Kidney (tissue), 14 donors: Measurements from ENCODE around the gene NRXN3. TPM values are rescaled to one million over a fixed set of nuclear protein-coding genes. Genes with fewer than 3 reads are reported as not detected.

ENCODE experiments used
- DNase-seq, 5 donors: peaks; one replicate each; pipeline ENCODE4 v3.0.0-alpha.2; 2013 to 2020
- FAIRE-seq: peaks from 2 replicates; lab custom pipeline; 2012; peaks lifted over from hg19 to GRCh38; lab: Jason Lieb, UNC
- H3K27ac ChIP-seq, 2 donors: one replicate each; pipeline ENCODE4 v1.7.0; 2013; ENCODE audit warnings: low read depth in 2 of 2, low read length in 2 of 2, inconsistent platforms in 1 of 2
- H3K27me3 ChIP-seq: one replicate; pipeline ENCODE4 v1.7.1; 2013; ENCODE audit warnings: low read length, inconsistent platforms; ENCODE audit not compliant: control insufficient read depth, insufficient read depth
- H3K36me3 ChIP-seq, 3 donors: one replicate each; pipeline versions ENCODE4 v1.7.0 to v1.7.1; 2013; ENCODE audit warnings: low read length in 3 of 3, control low read depth in 1 of 3, inconsistent platforms in 1 of 3; ENCODE audit not compliant: insufficient read depth in 3 of 3, control insufficient read depth in 2 of 3
- H3K4me1 ChIP-seq, 3 donors: one replicate each; pipeline versions ENCODE4 v1.7.0 to v1.7.1; 2013; ENCODE audit warnings: low read length in 3 of 3, inconsistent platforms in 1 of 3, low read depth in 1 of 3; ENCODE audit not compliant: control insufficient read depth in 2 of 3, insufficient read depth in 2 of 3
- H3K4me3 ChIP-seq, 3 donors: one replicate each; pipeline versions ENCODE4 v1.7.0 to v1.8.1; 2013; ENCODE audit warnings: low read length in 3 of 3, control low read depth in 1 of 3, inconsistent platforms in 1 of 3
- H3K9ac ChIP-seq, 3 donors: one replicate each; pipeline versions ENCODE4 v1.7.0 to v1.7.1; 2013; ENCODE audit warnings: low read length in 3 of 3, control low read depth in 1 of 3, inconsistent platforms in 1 of 3
- H3K9me3 ChIP-seq, 3 donors: one replicate each; pipeline versions ENCODE4 v1.7.0 to v1.7.1; 2013; ENCODE audit warnings: low read length in 3 of 3, control low read depth in 1 of 3, inconsistent platforms in 1 of 3; ENCODE audit not compliant: control insufficient read depth in 2 of 3, insufficient read depth in 1 of 3
- CTCF ChIP-seq: IDR thresholded peaks from 3 replicates; pipeline ENCODE4 v1.5.1; 2012; ENCODE audit warnings: mild to moderate bottlenecking, moderate library complexity, borderline replicate concordance; ENCODE audit not compliant: insufficient read depth; ENCODE audit errors: extremely low read depth
- intact Hi-C: fragments of 100-400 bp; cut with DNase I; formaldehyde crosslinking; loops from one replicate; pipeline ENCODE4 v1.11.1; 2022
- polyA plus RNA-seq: library from polyadenylated mRNA; stranded (reverse); fragments of 350-450 nt; fragmentation: Illumina TruSeq; extraction: RNeasy Lipid Tissue Mini Kit (QIAGEN cat#74804); gene quantifications from one replicate; pipeline ENCODE4 v1.2.3, GENCODE V29; 2014; ENCODE audit warnings: low read depth, low replicate concordance; ENCODE audit not compliant: insufficient read depth
- total RNA-seq: library from RNA; stranded (reverse); fragmentation: NEBNext Ultra II Directional; extraction: Animal tissue kit (Norgen Biotek cat#: 25700); gene quantifications from one replicate; pipeline ENCODE4 v1.2.1, GENCODE V29; 2021
- donor health status: control.
- donor health status: control.
- donor health status: control.
- donor health status: control.
- donor health status: control.
- donor health status: DM: yes; HTN: yes; CAD: no.
- donor health status: Normal renal cell carcinoma (clear cell type).

The NRXN3 gene
- total and polyA plus RNA-seq, 2 donors from 2014 or later: 1.5 to 2.4 TPM

- Histone ChIP-seq H3K4me3 (no peak overlapping the region), H3K27me3 (no peaks in the 10 kb centered on the region), H3K4me1 (no peaks in the 10 kb centered on the region), H3K9ac (no peak overlapping the region), H3K27ac (no peak overlapping the region), H3K36me3 (no peaks in the 10 kb centered on the region), H3K9me3 (no peaks in the 10 kb centered on the region)
- intact Hi-C loops: no loop called here
- FAIRE-seq: no peak
- TF ChIP-seq CTCF: no peak
- DNase-seq: peak in 2 of 5 donors; percentile 19 to 38
These were observed 1273.4 kb downstream of the NRXN3 start for GRCh38 chr14:79443602-79444001.

- FAIRE-seq: no peak
- Histone ChIP-seq H3K4me3 (no peak overlapping the region), H3K27me3 (no peaks in the 10 kb centered on the region)
These were observed 1278.8 kb downstream of the NRXN3 start for GRCh38 chr14:79448960-79449359.

GRCh38 chr14:79451601-79452000 lies 1281.4 kb downstream of the NRXN3 start:
- Histone ChIP-seq H3K9ac (no peak overlapping the region), H3K36me3 (no peaks in the 10 kb centered on the region), H3K4me1 (no peaks in the 10 kb centered on the region), H3K27me3 (no peaks in the 10 kb centered on the region), H3K9me3 (no peaks in the 10 kb centered on the region), H3K4me3 (no peak overlapping the region), H3K27ac (no peak overlapping the region)
- FAIRE-seq: no peak
- intact Hi-C loops: no loop called here
- no peak for DNase-seq
- no peak for TF ChIP-seq CTCF

More at GRCh38 chr14:79448960-79449359, 1278.8 kb downstream of the NRXN3 start:
- peak in 1 of 5 donors; percentile 7 for DNase-seq
- H3K36me3 ChIP-seq: no peaks in the 10 kb centered on the region
- H3K9me3 ChIP-seq: no peaks in the 10 kb centered on the region
- no peak overlapping the region for H3K9ac ChIP-seq
- no peaks in the 10 kb centered on the region for H3K4me1 ChIP-seq
- intact Hi-C loops: no loop called here
- H3K27ac ChIP-seq: no peak overlapping the region
- no peak for TF ChIP-seq CTCF

GRCh38 chr14:79453276-79453675 lies 1283.1 kb downstream of the NRXN3 start:
- H3K36me3 ChIP-seq: no peaks in the 10 kb centered on the region
- peak in 1 of 5 donors; percentile 8 for DNase-seq
- FAIRE-seq: no peak
- no peaks in the 10 kb centered on the region for H3K4me1 ChIP-seq
- H3K9ac ChIP-seq: no peak overlapping the region
- no peaks in the 10 kb centered on the region for H3K9me3 ChIP-seq
- H3K27ac ChIP-seq: no peak overlapping the region
- intact Hi-C loops: no loop called here
- no peaks in the 10 kb centered on the region for H3K27me3 ChIP-seq
- TF ChIP-seq CTCF: no peak
- no peak overlapping the region for H3K4me3 ChIP-seq
